ENCODE measurements around the gene KLHDC7A.

- TF ChIP-seq CTCF (IDR thresholded peaks at IDR 0.05; ENCODE audit: insufficient read depth, low read length, poor library complexity, severe bottlenecking) (no peak), EZH2phosphoT487 (conservative IDR thresholded peaks at IDR 0.05; ENCODE audit: low read length) (no peak)
Measured at GRCh38 chr1:18475234-18475905, 5.4 kb upstream of the KLHDC7A start.
